Measurements from ENCODE around the gene PPP4R3A.
"Not testable (repeated sequence)": the region's sequence is repeated elsewhere in the genome, so short reads cannot be mapped to it uniquely, and the experiment has no call there.

PPP4R3A gene

GRCh38 chr14:91438845-91439244 lies 71.3 kb downstream of the PPP4R3A start:
- no peak for DNase-seq (ENCODE audit: low read depth in 3 of 3)

- not testable (repeated sequence) for DNase-seq (ENCODE audit: low read depth in 3 of 3)
Observed at GRCh38 chr14:91436266-91436665, 73.8 kb downstream of the PPP4R3A start.

- no peak for DNase-seq (ENCODE audit: low read depth in 3 of 3)
Observed at GRCh38 chr14:91429385-91429784, 80.7 kb downstream of the PPP4R3A start.

- not testable (repeated sequence) for DNase-seq (ENCODE audit: low read depth in 3 of 3)
Observed at GRCh38 chr14:91428931-91429330, 81.2 kb downstream of the PPP4R3A start.

GRCh38 chr14:91425531-91425944 lies 84.6 kb downstream of the PPP4R3A start:
- not testable (repeated sequence) for DNase-seq (ENCODE audit: low read depth in 3 of 3)

GRCh38 chr14:91424813-91425530 lies 85.1 kb downstream of the PPP4R3A start:
- DNase-seq (ENCODE audit: low read depth in 3 of 3) = no peak

- DNase-seq (ENCODE audit: low read depth in 3 of 3) = no peak
Observed at GRCh38 chr14:91420686-91421085, 89.4 kb downstream of the PPP4R3A start.

- DNase-seq (ENCODE audit: low read depth in 3 of 3) = no peak
Observed at GRCh38 chr14:91419451-91419850, 90.7 kb downstream of the PPP4R3A start.

- DNase-seq (ENCODE audit: low read depth in 3 of 3) = peak in 2 of 3 experiments; percentile 33 to 52
Observed at GRCh38 chr14:91419044-91419397, 91.1 kb downstream of the PPP4R3A start.

- DNase-seq (ENCODE audit: low read depth in 3 of 3) = peak; percentile 62 to 84 (median 63)
Observed at GRCh38 chr14:91418387-91419043, 91.6 kb downstream of the PPP4R3A start.

- DNase-seq (ENCODE audit: low read depth in 3 of 3) = peak in 2 of 3 experiments; percentile 24 to 57
Observed at GRCh38 chr14:91417983-91418386, 92.1 kb downstream of the PPP4R3A start.

GRCh38 chr14:91417120-91417982 lies 92.8 kb downstream of the PPP4R3A start, which contains the start of gene CCDC88C:
CCDC88C (minus strand) TSS chr14:91417820; CDS start chr14:91417690, 130 bp downstream.
- peak; percentile 46 to 72 (median 64) for DNase-seq (ENCODE audit: low read depth in 3 of 3)

GRCh38 chr14:91416744-91417119 lies 93.4 kb downstream of the PPP4R3A start:
- no peak for DNase-seq (ENCODE audit: low read depth in 3 of 3)

GRCh38 chr14:91415794-91416743 lies 94.0 kb downstream of the PPP4R3A start:
- DNase-seq (ENCODE audit: low read depth in 3 of 3) = peak in 2 of 3 experiments; percentile 42 to 66

GRCh38 chr14:91414475-91414833 lies 95.7 kb downstream of the PPP4R3A start:
- DNase-seq (ENCODE audit: low read depth in 3 of 3) = no peak

GRCh38 chr14:91413547-91414474 lies 96.3 kb downstream of the PPP4R3A start:
- DNase-seq (ENCODE audit: low read depth in 3 of 3) = no peak

GRCh38 chr14:91412939-91413338 lies 97.2 kb downstream of the PPP4R3A start:
- DNase-seq (ENCODE audit: low read depth in 3 of 3) = no peak

GRCh38 chr14:91410771-91411536 lies 99.2 kb downstream of the PPP4R3A start:
- DNase-seq (ENCODE audit: low read depth in 3 of 3) = no peak
